HCT116 (cell line): Measurements from ENCODE around the gene TRDMT1. TPM values are rescaled to one million over a fixed set of nuclear protein-coding genes. Genes with fewer than 3 reads are reported as not detected.

Experiments
- ATAC-seq: fragments of 200-7000 bp; cut with Tn5 transposase; 2 replicates; pipeline ENCODE4 v1.9.1; 2020; ENCODE audit warnings: mild to moderate bottlenecking, moderate library complexity
- BruUV-seq: library from RNA; stranded (reverse); fragments of 400-500 nt; replicated peaks from 2 replicates; lab custom pipeline; 2021; lab: Mats Ljungman, UMichigan
- CTCF ChIA-PET: fragments of 300-600 bp; sonication (Branson Sonifier 250); formaldehyde crosslinking; loops from one replicate; lab custom pipeline; 2021; ENCODE audit warnings: antibody characterized with exemption; lab: Charles Lee
- POLR2A ChIA-PET: fragments of 300-600, 350-600 bp; sonication (Branson Sonifier 250); formaldehyde crosslinking; loops from one replicate; lab custom pipeline; 2021; ENCODE audit warnings: antibody characterized with exemption; lab: Charles Lee
- RAD21 ChIA-PET, 2 experiments: fragments of 300-600 bp; sonication (Branson Sonifier 250); formaldehyde crosslinking; loops; one replicate each; lab custom pipeline; 2023; ENCODE audit warnings: low total read pairs in 2 of 2; ENCODE audit not compliant: uncharacterized antibody in 2 of 2, unreplicated experiment in 2 of 2, low non-redundant PET in 1 of 2; lab: Charles Lee
- DNase-seq: peaks from one replicate; pipeline ENCODE4 v3.0.0-alpha.2; 2010; ENCODE audit warnings: low read depth, low spot score
- H2AFZ ChIP-seq: fragments of 200-600 bp; shearing (Covaris generic), sonication (generic); 2 replicates; pipeline ENCODE4 v1.6.1; 2017; ENCODE audit warnings: low read depth, mixed run types, mixed read lengths, antibody characterized with exemption, low read length; ENCODE audit not compliant: poor library complexity, severe bottlenecking
- H3K27ac ChIP-seq: 2 replicates; pipeline ENCODE4 v1.5.1; 2012; ENCODE audit warnings: low read depth, low read length
- H3K27me3 ChIP-seq: fragments of 200-600 bp; sonication (generic); 2 replicates; pipeline ENCODE4 v1.6.1; 2016; ENCODE audit warnings: mixed run types, low read length, mixed read lengths; ENCODE audit not compliant: insufficient read depth
- H3K36me3 ChIP-seq, 2 experiments: fragments of 200-500 bp in 1 of 2; fragments of 200-600 bp in 1 of 2; sonication (Bioruptor generic) in 1 of 2; sonication (generic) in 1 of 2; 2 replicates each; pipeline versions ENCODE4 v1.5.1 to v1.6.1; 2014 to 2016; ENCODE audit warnings: low read length in 2 of 2, inconsistent platforms in 1 of 2, mixed read lengths in 1 of 2, mixed run types in 1 of 2; ENCODE audit not compliant: insufficient read depth in 2 of 2, control insufficient read depth in 1 of 2
- H3K4me1 ChIP-seq, 2 experiments: fragments of 200-600 bp in 1 of 2; sonication (generic) in 1 of 2; 2 replicates each; pipeline versions ENCODE4 v1.5.1 to v1.6.1; 2012 to 2017; ENCODE audit warnings: low read length in 2 of 2, inconsistent platforms in 1 of 2, mild to moderate bottlenecking in 1 of 2, mixed read lengths in 1 of 2, mixed run types in 1 of 2, moderate library complexity in 1 of 2; ENCODE audit not compliant: insufficient read depth in 2 of 2, control insufficient read depth in 1 of 2
- H3K4me2 ChIP-seq: fragments of 200-600 bp; sonication (generic); 2 replicates; pipeline ENCODE4 v1.6.1; 2017; ENCODE audit warnings: mixed run types, low read length, mixed read lengths
- H3K4me3 ChIP-seq, 2 experiments: fragments of 200-600 bp in 1 of 2; sonication (generic) in 1 of 2; replicated peaks in 1 of 2; 2 replicates each; pipeline ENCODE4 v1.5.1; 2011 to 2016; ENCODE audit warnings: low read length in 2 of 2, control low read depth in 1 of 2, low read depth in 1 of 2, mild to moderate bottlenecking in 1 of 2, mixed read lengths in 1 of 2, mixed run types in 1 of 2
- H3K79me2 ChIP-seq: fragments of 200-600 bp; sonication (generic); 2 replicates; pipeline ENCODE4 v1.6.1; 2017; ENCODE audit warnings: mild to moderate bottlenecking, mixed run types, low read length, moderate library complexity, mixed read lengths; ENCODE audit not compliant: insufficient read depth
- H3K9ac ChIP-seq: fragments of 200-600 bp; sonication (generic); 2 replicates; pipeline ENCODE4 v1.6.1; 2016; ENCODE audit warnings: low read length, mixed read lengths
- H3K9me2 ChIP-seq: fragments of 200-600 bp; sonication (generic), shearing (Covaris generic); 2 replicates; pipeline ENCODE4 v1.6.1; 2017; ENCODE audit warnings: mixed run types, mild to moderate bottlenecking, moderate library complexity; ENCODE audit not compliant: insufficient read depth
- H3K9me3 ChIP-seq, 2 experiments: fragments of 200-500 bp in 1 of 2; fragments of 200-600 bp in 1 of 2; sonication (Bioruptor generic) in 1 of 2; sonication (generic) in 1 of 2; 2 replicates each; pipeline ENCODE4 v1.6.1; 2014 to 2017; ENCODE audit warnings: low read length in 2 of 2, mixed read lengths in 2 of 2, inconsistent platforms in 1 of 2, low read depth in 1 of 2, mild to moderate bottlenecking in 1 of 2, mixed run types in 1 of 2, moderate library complexity in 1 of 2; ENCODE audit not compliant: control insufficient read depth in 1 of 2, insufficient read depth in 1 of 2
- H4K20me1 ChIP-seq: fragments of 200-600 bp; sonication (generic), shearing (Covaris generic); 2 replicates; pipeline ENCODE4 v1.6.1; 2017; ENCODE audit warnings: mixed run types, mild to moderate bottlenecking, moderate library complexity; ENCODE audit not compliant: insufficient read depth
- CTCF ChIP-seq, 3 experiments: fragments of 200-600 bp in 1 of 3; sonication (generic) in 1 of 3; IDR thresholded peaks in 2 of 3; conservative IDR thresholded peaks in 1 of 3; 2 replicates each; pipeline ENCODE4 v1.5.1; 2012 to 2017; ENCODE audit warnings: low read depth in 2 of 3, low read length in 2 of 3, antibody characterized with exemption in 1 of 3, borderline replicate concordance in 1 of 3, control low read depth in 1 of 3, mild to moderate bottlenecking in 1 of 3, mixed read lengths in 1 of 3, mixed run types in 1 of 3, moderate library complexity in 1 of 3; ENCODE audit not compliant: insufficient read depth in 1 of 3
- EGR1 ChIP-seq: IDR thresholded peaks from 2 replicates; pipeline ENCODE4 v1.6.1; 2012; ENCODE audit warnings: low read depth
- ELF1 ChIP-seq: IDR thresholded peaks from 2 replicates; pipeline ENCODE4 v1.6.1; 2012; ENCODE audit warnings: low read depth, borderline replicate concordance
- EZH2 ChIP-seq: fragments of 200-600 bp; sonication (generic); IDR thresholded peaks from 2 replicates; pipeline ENCODE4 v1.6.1; 2017; ENCODE audit warnings: antibody characterized with exemption, mixed run types
- EZH2phosphoT487 ChIP-seq: fragments of 200-600 bp; IDR thresholded peaks from 2 replicates; pipeline ENCODE4 v1.6.1; 2018; ENCODE audit warnings: antibody characterized with exemption, borderline replicate concordance
- FOSL1 ChIP-seq: IDR thresholded peaks from 2 replicates; pipeline ENCODE4 v1.6.1; 2012; ENCODE audit warnings: low read depth
- RAD21 ChIP-seq: IDR thresholded peaks from 2 replicates; pipeline ENCODE4 v1.6.1; 2012; ENCODE audit warnings: low read depth, mild to moderate bottlenecking
- SIN3A ChIP-seq: IDR thresholded peaks from 2 replicates; pipeline ENCODE4 v1.6.1; 2012; ENCODE audit warnings: low read depth
- ZBTB33 ChIP-seq: IDR thresholded peaks from 2 replicates; pipeline ENCODE4 v1.6.1; 2011; ENCODE audit warnings: mild to moderate bottlenecking, low read length, moderate library complexity; ENCODE audit not compliant: insufficient replicate concordance; ENCODE audit errors: extremely low read depth
- intact Hi-C: fragments of 100-400 bp; cut with micrococcal nuclease; formaldehyde crosslinking; loops from 2 replicates; pipeline ENCODE4 v1.10.0; 2022
- total RNA-seq: library from RNA; stranded (reverse); gene quantifications from one replicate; pipeline ENCODE4 v1.2.1, GENCODE V29; 2021; ENCODE audit not compliant: unreplicated experiment

Gene TRDMT1
- total RNA-seq, 1 experiment from 2014 or later, result 8.6 TPM

GRCh38 chr10:17185873-17186272, 15.6 kb downstream of the TRDMT1 start:
- Histone ChIP-seq H3K79me2 (no peaks in the 10 kb centered on the region), H3K4me2 (no peak overlapping the region), H3K9me2 (no peaks in the 10 kb centered on the region), H3K9me3 (no peaks in the 10 kb centered on the region), H3K4me1 (peaks cover 0 to 5% of the 10 kb centered on the region in 2 experiments; a peak in 1 of 4 replicates), H3K27me3 (no peaks in the 10 kb centered on the region), H3K9ac (no peak overlapping the region), H2AFZ (no peak overlapping the region), H3K4me3 (no peak overlapping the region), H4K20me1 (no peaks in the 10 kb centered on the region), H3K27ac (no peak overlapping the region), H3K36me3 (no peaks in the 10 kb centered on the region)
- DNase-seq (no peak), ATAC-seq (no peak)
- POLR2A ChIA-PET, result no interaction called here
- TF ChIP-seq EZH2phosphoT487, result no peak
- no peak for TF ChIP-seq ELF1
- no peak for TF ChIP-seq SIN3A
- TF ChIP-seq FOSL1, result no peak
- TF ChIP-seq RAD21, result no peak
- TF ChIP-seq CTCF (IDR thresholded peaks at IDR 0.05 in 2 of 3, conservative IDR thresholded peaks at IDR 0.05 in 1 of 3; ENCODE audit: borderline replicate concordance in 1 of 3, insufficient read depth in 1 of 3, low read depth in 2 of 3, low read length in 2 of 3), result no peak
- no peak for TF ChIP-seq ZBTB33
- no peak for TF ChIP-seq EGR1
- TF ChIP-seq EZH2, result no peak
- CTCF ChIA-PET, result no interaction called here
- intact Hi-C loops, result no loop called here
- BruUV-seq, result no TSS peak
- RAD21 ChIA-PET, result no interaction called here
